ENCODE results near the gene FAM120B. TPM values are rescaled to one million over a fixed set of nuclear protein-coding genes. Genes with fewer than 3 reads are reported as not detected.

Gene FAM120B
- total RNA-seq, 1 experiment from 2014 or later = 15.2 TPM

- no peak for TF ChIP-seq ZNF532 (CRISPR knock-in tag; IDR thresholded peaks at IDR 0.05; ENCODE audit: borderline replicate concordance)
These were observed 131.3 kb downstream of the FAM120B start (continued) for GRCh38 chr6:170437719-170438401.

- CTCF ChIA-PET = interaction anchor here (0.7 to 0.8 kb wide), 3 partner anchors 344 to 649 kb away, joined by 3 to 4 read pairs (median 4); no protein-coding TSS in a partner anchor
- H3K27ac Mint-ChIP-seq = no peak overlapping the region
These were observed 131.8 kb downstream of the FAM120B start for GRCh38 chr6:170438402-170438753.

More at GRCh38 chr6:170438402-170438753, 131.8 kb downstream of the FAM120B start:
- Mint-ChIP-seq H3K4me3 (no peak overlapping the region), H3K36me3 (peaks cover 3% of the 10 kb centered on the region; the same call in 1 of the 2 replicates), H3K27me3 (ENCODE audit: low read depth) (no peaks in the 10 kb centered on the region; the same call in 1 of the 2 replicates), H3K9me3 (peaks cover 5% of the 10 kb centered on the region; the same call in 1 of the 2 replicates), H3K4me1 (peaks cover 18% of the 10 kb centered on the region)
- POLR2A ChIA-PET = interaction anchor here (0.7 kb wide), 1 partner anchor 21 kb away, joined by 3 read pairs; no protein-coding TSS in a partner anchor
- peak; percentile 50 for ATAC-seq
- DNase-seq (ENCODE audit: low spot score) = peak; percentile 73
- TF ChIP-seq, protein P1, sequence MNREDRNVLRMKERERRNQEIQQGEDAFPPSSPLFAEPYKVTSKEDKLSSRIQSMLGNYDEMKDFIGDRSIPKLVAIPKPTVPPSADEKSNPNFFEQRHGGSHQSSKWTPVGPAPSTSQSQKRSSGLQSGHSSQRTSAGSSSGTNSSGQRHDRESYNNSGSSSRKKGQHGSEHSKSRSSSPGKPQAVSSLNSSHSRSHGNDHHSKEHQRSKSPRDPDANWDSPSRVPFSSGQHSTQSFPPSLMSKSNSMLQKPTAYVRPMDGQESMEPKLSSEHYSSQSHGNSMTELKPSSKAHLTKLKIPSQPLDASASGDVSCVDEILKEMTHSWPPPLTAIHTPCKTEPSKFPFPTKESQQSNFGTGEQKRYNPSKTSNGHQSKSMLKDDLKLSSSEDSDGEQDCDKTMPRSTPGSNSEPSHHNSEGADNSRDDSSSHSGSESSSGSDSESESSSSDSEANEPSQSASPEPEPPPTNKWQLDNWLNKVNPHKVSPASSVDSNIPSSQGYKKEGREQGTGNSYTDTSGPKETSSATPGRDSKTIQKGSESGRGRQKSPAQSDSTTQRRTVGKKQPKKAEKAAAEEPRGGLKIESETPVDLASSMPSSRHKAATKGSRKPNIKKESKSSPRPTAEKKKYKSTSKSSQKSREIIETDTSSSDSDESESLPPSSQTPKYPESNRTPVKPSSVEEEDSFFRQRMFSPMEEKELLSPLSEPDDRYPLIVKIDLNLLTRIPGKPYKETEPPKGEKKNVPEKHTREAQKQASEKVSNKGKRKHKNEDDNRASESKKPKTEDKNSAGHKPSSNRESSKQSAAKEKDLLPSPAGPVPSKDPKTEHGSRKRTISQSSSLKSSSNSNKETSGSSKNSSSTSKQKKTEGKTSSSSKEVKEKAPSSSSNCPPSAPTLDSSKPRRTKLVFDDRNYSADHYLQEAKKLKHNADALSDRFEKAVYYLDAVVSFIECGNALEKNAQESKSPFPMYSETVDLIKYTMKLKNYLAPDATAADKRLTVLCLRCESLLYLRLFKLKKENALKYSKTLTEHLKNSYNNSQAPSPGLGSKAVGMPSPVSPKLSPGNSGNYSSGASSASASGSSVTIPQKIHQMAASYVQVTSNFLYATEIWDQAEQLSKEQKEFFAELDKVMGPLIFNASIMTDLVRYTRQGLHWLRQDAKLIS (CRISPR knock-in tag; IDR thresholded peaks at IDR 0.05; ENCODE audit: borderline replicate concordance) = no peak
- TF ChIP-seq GABPB1 (CRISPR knock-in tag; IDR thresholded peaks at IDR 0.05) (no peak), ETV6 (CRISPR knock-in tag; IDR thresholded peaks at IDR 0.05) (no peak), MYBL2 (CRISPR knock-in tag; IDR thresholded peaks at IDR 0.05) (no peak), ZNF532 (CRISPR knock-in tag; IDR thresholded peaks at IDR 0.05; ENCODE audit: borderline replicate concordance) (no peak), CBFB (CRISPR knock-in tag; IDR thresholded peaks at IDR 0.05; ENCODE audit: low read depth) (no peak), FOXP1 (CRISPR knock-in tag; IDR thresholded peaks at IDR 0.05; ENCODE audit: borderline replicate concordance) (no peak), FOXK1 (CRISPR knock-in tag; IDR thresholded peaks at IDR 0.05) (no peak), ATF2 (CRISPR knock-in tag; IDR thresholded peaks at IDR 0.05; ENCODE audit: borderline replicate concordance, low read depth) (no peak), USF1 (CRISPR knock-in tag; IDR thresholded peaks at IDR 0.05) (no peak), NFYB (CRISPR knock-in tag; conservative IDR thresholded peaks at IDR 0.05; ENCODE audit: low read depth) (no peak), OVOL2 (CRISPR knock-in tag; IDR thresholded peaks at IDR 0.05; ENCODE audit: borderline replicate concordance) (no peak), RORB (CRISPR knock-in tag; IDR thresholded peaks at IDR 0.05) (no peak)
- TF ChIP-seq, protein P2, sequence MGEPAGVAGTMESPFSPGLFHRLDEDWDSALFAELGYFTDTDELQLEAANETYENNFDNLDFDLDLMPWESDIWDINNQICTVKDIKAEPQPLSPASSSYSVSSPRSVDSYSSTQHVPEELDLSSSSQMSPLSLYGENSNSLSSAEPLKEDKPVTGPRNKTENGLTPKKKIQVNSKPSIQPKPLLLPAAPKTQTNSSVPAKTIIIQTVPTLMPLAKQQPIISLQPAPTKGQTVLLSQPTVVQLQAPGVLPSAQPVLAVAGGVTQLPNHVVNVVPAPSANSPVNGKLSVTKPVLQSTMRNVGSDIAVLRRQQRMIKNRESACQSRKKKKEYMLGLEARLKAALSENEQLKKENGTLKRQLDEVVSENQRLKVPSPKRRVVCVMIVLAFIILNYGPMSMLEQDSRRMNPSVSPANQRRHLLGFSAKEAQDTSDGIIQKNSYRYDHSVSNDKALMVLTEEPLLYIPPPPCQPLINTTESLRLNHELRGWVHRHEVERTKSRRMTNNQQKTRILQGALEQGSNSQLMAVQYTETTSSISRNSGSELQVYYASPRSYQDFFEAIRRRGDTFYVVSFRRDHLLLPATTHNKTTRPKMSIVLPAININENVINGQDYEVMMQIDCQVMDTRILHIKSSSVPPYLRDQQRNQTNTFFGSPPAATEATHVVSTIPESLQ (CRISPR knock-in tag; IDR thresholded peaks at IDR 0.05) = no peak

Data from WTC11 (cell line).